Measurements from ENCODE around the gene POU6F1.

- TF ChIP-seq CTCF (conservative IDR thresholded peaks at IDR 0.05): no peak
- TF ChIP-seq EZH2 (IDR thresholded peaks at IDR 0.05; ENCODE audit: low read depth): no peak
Observed at GRCh38 chr12:51199366-51199945, 18.4 kb downstream of the POU6F1 start.
